ENCODE measurements around the gene OPN5.

The OPN5 gene

DNA sequence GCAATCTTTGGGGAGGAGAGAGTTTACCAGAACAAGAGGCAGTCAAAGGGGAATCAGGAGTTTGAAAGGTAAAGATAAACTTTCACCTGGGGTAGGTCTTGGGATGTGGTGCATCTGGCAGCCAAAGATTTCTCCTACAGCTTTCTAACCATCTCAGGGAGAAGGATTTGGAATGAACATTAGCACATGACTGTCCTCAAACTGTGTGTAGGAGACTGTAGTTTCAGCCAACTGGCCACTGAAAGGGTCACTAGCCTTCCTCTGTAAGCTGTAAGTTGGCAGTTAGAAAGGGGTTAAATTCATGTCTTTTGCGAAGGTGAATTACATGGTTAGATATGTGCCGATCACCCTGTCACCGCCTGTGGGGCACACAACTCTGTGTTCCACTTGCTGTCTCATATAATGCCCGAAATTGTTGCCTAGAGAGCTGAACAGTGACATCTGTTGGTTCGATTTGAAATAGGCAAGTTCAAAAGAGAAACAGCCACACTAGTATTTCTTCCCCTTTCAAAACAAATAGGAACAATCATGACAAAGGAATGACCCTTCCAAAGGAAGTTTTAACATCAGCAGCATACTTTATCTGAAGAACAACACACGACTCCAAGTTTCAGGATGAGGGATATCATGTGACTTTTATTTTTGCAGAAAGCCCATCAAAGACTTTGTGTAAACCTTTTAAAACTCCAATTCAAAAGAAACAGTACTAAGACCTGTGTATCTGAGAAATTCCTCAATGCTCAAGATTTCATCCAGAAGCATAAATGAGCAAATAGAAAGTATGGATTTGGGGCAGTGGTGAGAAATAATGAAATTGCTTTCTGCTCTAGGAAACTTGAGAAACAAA lies 1.1 kb upstream of the OPN5 start:
- H3K4me3 ChIP-seq (ENCODE audit: low read depth, low read length) = no peak overlapping the region
- peak; percentile 67 for DNase-seq (ENCODE audit: low read depth)
- TF ChIP-seq, protein P1, sequence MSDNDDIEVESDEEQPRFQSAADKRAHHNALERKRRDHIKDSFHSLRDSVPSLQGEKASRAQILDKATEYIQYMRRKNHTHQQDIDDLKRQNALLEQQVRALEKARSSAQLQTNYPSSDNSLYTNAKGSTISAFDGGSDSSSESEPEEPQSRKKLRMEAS (IDR thresholded peaks at IDR 0.05; ENCODE audit: low read depth, low read length) = no peak
- TF ChIP-seq, protein P2, sequence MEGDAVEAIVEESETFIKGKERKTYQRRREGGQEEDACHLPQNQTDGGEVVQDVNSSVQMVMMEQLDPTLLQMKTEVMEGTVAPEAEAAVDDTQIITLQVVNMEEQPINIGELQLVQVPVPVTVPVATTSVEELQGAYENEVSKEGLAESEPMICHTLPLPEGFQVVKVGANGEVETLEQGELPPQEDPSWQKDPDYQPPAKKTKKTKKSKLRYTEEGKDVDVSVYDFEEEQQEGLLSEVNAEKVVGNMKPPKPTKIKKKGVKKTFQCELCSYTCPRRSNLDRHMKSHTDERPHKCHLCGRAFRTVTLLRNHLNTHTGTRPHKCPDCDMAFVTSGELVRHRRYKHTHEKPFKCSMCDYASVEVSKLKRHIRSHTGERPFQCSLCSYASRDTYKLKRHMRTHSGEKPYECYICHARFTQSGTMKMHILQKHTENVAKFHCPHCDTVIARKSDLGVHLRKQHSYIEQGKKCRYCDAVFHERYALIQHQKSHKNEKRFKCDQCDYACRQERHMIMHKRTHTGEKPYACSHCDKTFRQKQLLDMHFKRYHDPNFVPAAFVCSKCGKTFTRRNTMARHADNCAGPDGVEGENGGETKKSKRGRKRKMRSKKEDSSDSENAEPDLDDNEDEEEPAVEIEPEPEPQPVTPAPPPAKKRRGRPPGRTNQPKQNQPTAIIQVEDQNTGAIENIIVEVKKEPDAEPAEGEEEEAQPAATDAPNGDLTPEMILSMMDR (IDR thresholded peaks at IDR 0.05; ENCODE audit: low read depth, low read length) = peak; percentile 66

DNA sequence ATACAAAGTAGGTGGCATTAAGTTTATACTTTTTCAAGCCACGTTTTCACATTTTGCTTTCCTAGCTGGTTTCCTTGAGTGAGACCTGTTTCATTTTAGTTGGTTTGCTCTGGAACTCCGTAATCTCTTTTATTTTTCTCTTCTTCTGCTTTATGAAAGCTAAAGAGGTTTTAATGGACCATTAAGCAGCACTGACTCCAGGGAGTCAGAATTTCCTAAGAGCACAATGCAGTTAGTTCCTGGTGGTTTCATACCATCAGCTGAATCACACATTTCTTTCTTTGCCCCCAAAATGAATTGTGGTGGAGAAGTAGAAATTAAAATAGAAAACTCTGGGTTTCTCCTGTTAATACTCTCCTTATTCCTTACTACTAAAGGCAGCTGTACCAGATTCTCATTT lies 3.4 kb downstream of the OPN5 start:
- DNase-seq (ENCODE audit: low read depth) = no peak
- TF ChIP-seq, protein P2 (IDR thresholded peaks at IDR 0.05; ENCODE audit: low read depth, low read length) = no peak
- H3K4me3 ChIP-seq (ENCODE audit: low read depth, low read length) = no peak overlapping the region

DNA sequence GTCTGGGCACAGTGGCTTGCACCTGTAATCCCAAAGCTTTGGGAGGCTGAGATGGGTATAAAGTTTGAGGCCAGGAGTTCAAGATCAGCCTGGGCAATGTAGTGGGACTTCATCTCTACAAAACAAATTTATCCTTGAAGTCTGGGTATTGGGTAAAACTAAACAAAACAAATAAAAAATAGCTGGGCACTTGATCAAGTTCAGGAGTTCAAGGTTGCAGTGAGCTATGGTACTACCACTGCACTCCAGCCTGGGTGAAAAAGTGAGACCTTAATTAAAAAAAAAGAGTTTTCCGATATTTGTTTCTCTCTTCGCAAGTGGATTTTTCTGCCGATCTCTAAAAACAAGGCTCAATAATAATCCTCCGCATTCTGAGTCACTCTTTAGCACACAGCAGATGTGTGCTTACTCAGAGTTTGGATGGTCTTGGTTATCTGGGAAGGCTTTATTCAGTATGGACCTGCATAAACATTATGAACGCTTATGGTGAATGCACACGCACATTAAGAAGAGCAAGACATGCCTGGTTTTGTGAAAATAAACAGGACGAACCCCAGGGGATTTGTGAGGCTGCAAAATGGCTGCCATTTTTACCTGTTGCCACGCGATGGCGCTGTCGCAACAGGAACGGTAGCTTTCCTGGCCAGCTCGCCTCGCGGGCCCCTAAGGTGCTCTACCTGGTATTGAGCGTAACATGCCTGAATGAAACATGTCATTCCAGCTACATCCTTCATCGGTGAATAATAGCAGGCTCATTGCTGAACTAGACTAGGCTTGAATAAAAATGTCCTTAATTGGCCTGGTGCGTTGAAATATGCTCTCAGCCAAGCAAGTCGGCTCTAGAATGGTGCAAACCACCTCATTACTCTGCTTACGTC lies 6.0 kb downstream of the OPN5 start:
- DNase-seq (ENCODE audit: low read depth) = peak; percentile 65
- H3K4me3 ChIP-seq (ENCODE audit: low read depth, low read length) = no peak overlapping the region
- TF ChIP-seq, protein P1 (IDR thresholded peaks at IDR 0.05; ENCODE audit: low read depth, low read length) = no peak
- TF ChIP-seq, protein P2 (IDR thresholded peaks at IDR 0.05; ENCODE audit: low read depth, low read length) = peak; percentile 83
- TF ChIP-seq POLR2A (IDR thresholded peaks at IDR 0.05; ENCODE audit: extremely low read depth, insufficient read length) (no peak), MYC (IDR thresholded peaks at IDR 0.05; ENCODE audit: low read depth, low read length) (peak; percentile 50; the same call in 1 of the 2 replicates)

DNA sequence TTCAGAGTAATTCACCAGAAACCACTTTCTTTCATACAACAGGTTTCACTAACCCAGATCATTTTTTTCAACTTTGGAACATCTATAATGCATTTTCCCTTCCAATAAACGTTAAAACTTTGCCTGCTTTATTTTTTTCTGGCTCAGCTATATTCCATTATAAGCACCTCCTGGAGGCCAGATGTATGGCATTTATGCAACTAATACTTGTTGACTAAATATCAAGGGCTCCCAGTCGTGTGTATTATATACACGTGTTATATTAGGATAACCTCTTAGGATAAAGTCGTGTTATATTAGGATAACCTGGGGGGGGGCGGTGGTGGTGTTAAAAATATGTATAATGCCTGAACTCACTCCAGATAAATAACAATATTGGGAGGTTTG lies 6.7 kb downstream of the OPN5 start:
- TF ChIP-seq, protein P1 (IDR thresholded peaks at IDR 0.05; ENCODE audit: low read depth, low read length) = no peak
- TF ChIP-seq, protein P2 (IDR thresholded peaks at IDR 0.05; ENCODE audit: low read depth, low read length) = no peak
- TF ChIP-seq MYC (IDR thresholded peaks at IDR 0.05; ENCODE audit: low read depth, low read length) (no peak), POLR2A (IDR thresholded peaks at IDR 0.05; ENCODE audit: extremely low read depth, insufficient read length) (no peak)
- DNase-seq (ENCODE audit: low read depth) = no peak
- H3K4me3 ChIP-seq (ENCODE audit: low read depth, low read length) = no peak overlapping the region

DNA sequence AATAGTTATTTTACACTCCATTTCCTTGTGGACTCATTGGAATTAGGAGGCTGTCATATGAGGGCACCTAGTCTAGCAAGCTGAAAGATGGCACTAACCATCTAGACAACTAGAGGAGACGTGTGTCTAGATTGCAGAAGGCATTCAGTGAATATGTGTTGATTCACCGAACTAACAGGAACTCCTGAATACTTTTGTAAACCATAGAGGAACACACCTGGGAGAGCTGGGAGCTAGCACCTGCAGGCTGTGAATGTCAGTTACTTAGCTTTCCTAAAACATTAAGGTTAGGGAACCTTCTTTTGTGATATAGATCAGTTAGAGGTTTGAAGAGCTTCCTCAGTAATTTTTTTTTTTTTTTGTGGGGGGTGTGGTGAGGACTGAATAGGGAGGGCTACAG lies 7.7 kb downstream of the OPN5 start:
- DNase-seq (ENCODE audit: low read depth) = no peak
- TF ChIP-seq, protein P1 (IDR thresholded peaks at IDR 0.05; ENCODE audit: low read depth, low read length) = no peak
- TF ChIP-seq POLR2A (IDR thresholded peaks at IDR 0.05; ENCODE audit: extremely low read depth, insufficient read length) = no peak
- TF ChIP-seq, protein P2 (IDR thresholded peaks at IDR 0.05; ENCODE audit: low read depth, low read length) = no peak
- no peak for TF ChIP-seq MYC (IDR thresholded peaks at IDR 0.05; ENCODE audit: low read depth, low read length)
- no peak overlapping the region for H3K4me3 ChIP-seq (ENCODE audit: low read depth, low read length)
